SH-SY5Y (cell line): ENCODE results near the gene LIPG.

Experiments used
- GATA2 ChIP-seq: IDR thresholded peaks from 2 replicates; pipeline ENCODE4 v1.6.1; 2011; ENCODE audit warnings: mild to moderate bottlenecking, low read depth, low read length
- GATA3 ChIP-seq: IDR thresholded peaks from 2 replicates; pipeline ENCODE4 v1.6.1; 2011; ENCODE audit warnings: low read depth, mild to moderate bottlenecking, low read length, moderate library complexity

DNA sequence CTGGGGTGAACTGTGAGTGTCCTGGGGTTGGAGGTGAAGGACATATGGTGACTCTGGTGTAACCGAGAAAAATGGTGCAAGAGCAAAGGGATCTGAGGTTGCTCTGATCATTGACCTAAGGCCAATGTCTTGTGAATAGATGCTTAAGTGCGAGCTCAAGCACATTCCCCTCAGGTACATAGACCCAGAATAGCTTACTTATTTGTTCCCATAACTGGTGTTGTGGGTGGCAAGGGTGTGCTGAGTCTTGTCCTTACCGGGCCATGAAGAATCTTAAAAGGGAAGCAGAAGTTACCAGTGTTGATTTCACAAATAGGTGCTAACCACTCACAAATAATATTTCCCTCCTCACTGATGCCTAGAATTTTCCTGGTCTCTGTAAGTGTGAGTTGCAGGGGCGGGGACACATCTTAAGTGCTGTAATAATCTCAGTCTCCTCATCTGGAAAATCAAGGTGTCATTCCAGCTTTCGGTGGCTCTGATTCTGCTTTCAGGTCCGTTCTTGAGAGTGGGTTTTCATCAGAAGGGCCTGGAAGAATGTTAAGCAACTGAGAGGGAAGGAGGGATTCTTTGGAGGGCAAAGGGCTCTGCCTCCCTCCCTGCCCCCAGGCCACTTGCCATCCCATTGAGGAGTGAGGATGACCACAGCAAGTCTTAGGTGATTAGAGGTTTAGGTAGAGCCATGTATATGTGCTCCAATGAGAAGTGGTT lies 54.9 kb downstream of the LIPG start:
- no peak for TF ChIP-seq GATA3
- no peak for TF ChIP-seq GATA2
